ENCODE results near the gene ID3.

The ID3 gene

DNA sequence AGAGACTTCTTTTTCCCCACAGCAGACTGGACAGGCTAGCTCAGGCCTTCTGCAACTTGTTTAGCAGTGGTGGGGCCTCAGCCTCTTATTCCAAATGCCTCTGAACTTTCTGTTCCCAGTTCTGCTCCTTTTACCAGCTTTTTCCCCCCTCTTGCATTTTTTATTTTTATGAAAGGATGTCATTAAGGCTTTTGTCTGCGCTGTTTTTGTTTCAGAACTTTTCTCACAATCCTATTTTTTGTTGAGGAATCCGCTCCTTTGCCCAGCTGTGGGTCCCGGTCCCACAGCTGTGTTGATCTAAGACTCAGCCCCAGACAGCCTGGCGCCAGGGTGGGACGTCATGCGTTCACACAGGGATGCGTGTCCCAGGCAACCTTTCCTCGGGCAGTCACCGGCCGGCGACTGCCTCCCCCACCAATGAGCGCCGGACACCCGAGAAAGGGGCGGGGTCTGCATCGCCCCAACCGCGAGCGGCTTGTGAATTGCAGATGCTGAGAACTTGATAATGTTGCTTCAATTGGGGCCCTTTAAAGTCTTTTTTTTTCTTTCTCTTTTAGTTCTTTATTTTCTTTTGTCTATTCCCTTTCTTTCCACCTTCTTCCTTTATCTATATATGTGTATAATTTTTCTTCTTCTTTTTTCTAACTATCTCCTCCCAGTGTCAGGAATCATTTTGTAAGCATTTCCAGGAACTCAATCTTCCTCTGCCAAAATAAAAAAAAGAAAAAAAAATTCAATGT is 3.0 kb upstream of the ID3 start:
- peaks cover 66% of the 10 kb centered on the region for H3K4me1 Mint-ChIP-seq
- no peak for DNase-seq

DNA sequence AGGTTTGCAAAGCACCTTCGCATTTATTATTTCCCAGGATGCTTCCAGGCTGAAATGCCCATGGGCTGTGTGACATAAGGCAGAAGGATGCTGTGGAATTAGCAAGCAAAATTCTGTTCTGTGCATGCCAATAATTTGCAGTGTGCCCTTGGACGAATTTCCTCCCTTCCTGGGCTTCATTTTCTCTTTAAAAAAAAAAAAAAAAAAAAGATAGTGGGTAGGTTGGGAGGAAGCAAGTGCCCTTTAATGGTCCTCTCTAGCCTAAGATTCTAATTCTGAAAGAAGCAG is 2.5 kb upstream of the ID3 start:
- H3K27me3 Mint-ChIP-seq: peaks cover 10% of the 10 kb centered on the region
- H3K4me1 Mint-ChIP-seq: peaks cover 66% of the 10 kb centered on the region
- H3K4me3 Mint-ChIP-seq: no peak overlapping the region
- ATAC-seq (no peak), DNase-seq (no peak)
- no peaks in the 10 kb centered on the region for H3K9me3 Mint-ChIP-seq
- H3K27ac Mint-ChIP-seq: no peak overlapping the region

More for the DNA sequence above, 3.0 kb upstream of the ID3 start:
- H3K9me3 Mint-ChIP-seq: no peaks in the 10 kb centered on the region
- peak overlapping the region; percentile 49 to 58 for H3K4me3 Mint-ChIP-seq
- H3K27ac Mint-ChIP-seq: no peak overlapping the region
- no peak for ATAC-seq
- H3K27me3 Mint-ChIP-seq: peaks cover 10% of the 10 kb centered on the region

- H3K9me3 Mint-ChIP-seq: no peaks in the 10 kb centered on the region
- H3K4me1 Mint-ChIP-seq: peaks cover 67% of the 10 kb centered on the region
- H3K27me3 Mint-ChIP-seq: peaks cover 10% of the 10 kb centered on the region
- no peak overlapping the region for H3K4me3 Mint-ChIP-seq
- H3K27ac Mint-ChIP-seq: no peak overlapping the region
- no peak for DNase-seq
- no peak for ATAC-seq
These were observed 1.9 kb upstream of the ID3 start for GRCh38 chr1:23561076-23561812.

DNA sequence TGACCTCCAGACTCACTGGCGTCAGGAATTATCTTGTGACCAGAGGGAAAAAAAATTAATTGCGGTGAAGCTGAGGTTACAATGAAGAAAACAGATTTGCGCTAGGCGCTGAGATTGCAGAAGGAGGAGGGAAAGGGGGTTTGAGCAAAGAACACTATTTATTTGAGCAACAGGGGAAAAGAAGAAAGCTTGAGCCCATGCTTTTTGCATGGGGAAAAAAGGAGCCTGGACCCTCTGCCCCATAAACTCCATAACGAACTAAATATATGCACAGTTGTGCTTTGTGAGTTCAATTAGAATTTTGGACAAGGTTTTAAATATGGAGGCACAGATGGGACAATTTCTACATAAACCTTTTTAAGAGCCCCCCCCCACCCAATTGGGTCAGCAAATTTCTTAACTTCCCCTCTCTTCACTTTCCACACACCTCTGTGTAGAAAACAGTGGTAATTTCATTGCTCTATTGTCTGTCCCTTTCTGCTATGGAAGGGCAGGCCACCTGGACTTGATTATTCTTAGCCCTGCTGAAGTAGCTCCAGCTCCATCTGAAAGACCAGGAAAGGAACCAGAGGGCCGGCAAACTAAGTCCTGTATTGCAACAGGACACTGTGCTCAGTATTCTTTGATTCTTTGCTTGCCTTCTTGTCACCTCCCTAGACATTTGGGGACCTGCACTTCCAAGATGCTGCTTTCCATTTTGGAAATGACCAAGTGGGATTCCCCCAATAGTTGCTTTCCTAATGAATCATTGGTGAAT is 862 bp upstream of the ID3 start:
- no peaks in the 10 kb centered on the region for H3K9me3 Mint-ChIP-seq
- DNase-seq (no peak), ATAC-seq (no peak)
- H3K27ac Mint-ChIP-seq: no peak overlapping the region
- H3K4me1 Mint-ChIP-seq: peaks cover 74% of the 10 kb centered on the region
- peaks cover 10% of the 10 kb centered on the region for H3K27me3 Mint-ChIP-seq
- H3K4me3 Mint-ChIP-seq: peak overlapping the region; percentile 95 to 97

- H3K4me3 Mint-ChIP-seq: peak overlapping the region; percentile 95 to 97
- no peak for DNase-seq
These were observed 497 bp downstream of the ID3 start for GRCh38 chr1:23558872-23559135.

DNA sequence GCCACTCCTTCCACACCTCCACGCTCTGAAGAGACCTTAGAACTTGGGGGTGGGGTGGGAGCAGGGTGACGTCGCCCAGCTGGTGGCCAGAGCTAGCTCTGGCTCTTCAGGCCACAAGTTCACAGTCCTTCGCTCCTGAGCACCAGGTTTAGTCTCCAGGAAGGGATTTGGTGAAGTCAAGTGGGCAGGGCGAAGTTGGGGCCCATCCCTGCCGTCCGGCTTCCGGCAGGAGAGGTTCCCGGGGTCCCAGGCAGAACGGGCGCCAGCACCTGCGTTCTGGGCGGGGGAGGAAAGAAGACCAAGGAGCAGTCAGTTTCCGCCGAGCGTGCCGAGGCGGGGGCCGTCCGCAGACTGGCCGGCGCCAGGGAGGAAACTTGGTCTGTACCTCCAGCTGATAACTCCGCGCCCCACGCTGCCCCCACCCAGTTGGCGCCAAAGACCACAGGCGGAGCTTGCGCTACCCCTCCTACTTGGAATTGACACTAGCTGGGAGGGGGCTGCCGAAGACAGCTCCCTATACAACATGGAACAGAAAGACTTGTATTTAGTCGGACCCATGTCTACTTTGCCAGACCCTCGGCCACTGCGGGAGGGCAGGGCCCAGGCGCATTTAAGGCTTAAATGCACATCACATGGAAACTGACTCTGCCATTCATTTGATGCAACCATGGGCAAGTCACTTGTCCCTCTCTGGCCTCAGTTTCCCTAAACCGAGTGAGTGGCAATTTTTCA is 995 bp downstream of the ID3 start:
- DNase-seq: peak; percentile 42 to 48
- Mint-ChIP-seq H3K4me1 (peaks cover 81% of the 10 kb centered on the region), H3K27me3 (peaks cover 10% of the 10 kb centered on the region), H3K27ac (peak overlapping the region; percentile 93 to 95), H3K4me3 (peak overlapping the region; percentile 95 to 97), H3K9me3 (no peaks in the 10 kb centered on the region)
- ATAC-seq: no peak

More at GRCh38 chr1:23558872-23559135, 497 bp downstream of the ID3 start:
- peaks cover 10% of the 10 kb centered on the region for H3K27me3 Mint-ChIP-seq
- peak overlapping the region; percentile 93 to 95 for H3K27ac Mint-ChIP-seq
- no peaks in the 10 kb centered on the region for H3K9me3 Mint-ChIP-seq
- no peak for ATAC-seq
- H3K4me1 Mint-ChIP-seq: peaks cover 81% of the 10 kb centered on the region

DNA sequence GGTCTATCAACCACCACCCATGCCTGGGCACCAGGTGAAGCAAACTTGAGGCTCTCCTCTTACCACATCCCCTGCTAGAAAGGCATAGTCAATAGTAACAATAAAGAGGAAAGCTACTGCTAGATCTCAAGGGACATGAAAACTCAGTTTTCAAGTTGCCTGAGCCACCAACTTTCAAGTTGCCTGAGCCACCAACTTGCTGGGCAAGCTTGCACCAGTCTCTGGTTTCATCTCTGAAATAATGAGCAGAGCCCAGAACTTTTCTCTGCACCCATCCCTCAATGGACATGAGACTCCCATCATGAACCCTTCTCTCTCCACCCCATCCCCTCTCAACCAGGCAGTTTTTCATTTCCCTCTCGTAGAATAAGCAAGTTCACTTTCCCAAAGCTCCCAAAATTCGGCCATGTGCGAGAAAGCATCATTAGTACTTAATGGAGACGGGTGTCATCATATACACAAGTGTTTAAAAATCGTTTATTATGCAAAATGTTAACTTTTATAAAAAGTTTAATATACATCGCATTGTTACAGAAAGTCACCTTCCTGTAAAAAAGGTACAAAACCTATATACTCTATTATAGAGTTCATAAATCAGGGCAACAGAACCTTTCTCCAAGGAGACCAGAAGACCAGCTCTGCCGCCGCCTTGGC is 1.7 kb downstream of the ID3 start:
- Mint-ChIP-seq H3K27ac (peak overlapping the region; percentile 93 to 95), H3K27me3 (peaks cover 10% of the 10 kb centered on the region), H3K9me3 (no peaks in the 10 kb centered on the region), H3K4me1 (peaks cover 75% of the 10 kb centered on the region), H3K4me3 (peak overlapping the region; percentile 95 to 97)
- ATAC-seq (peak; percentile 18), DNase-seq (peak in 1 of 2 donors; percentile 44)

DNA sequence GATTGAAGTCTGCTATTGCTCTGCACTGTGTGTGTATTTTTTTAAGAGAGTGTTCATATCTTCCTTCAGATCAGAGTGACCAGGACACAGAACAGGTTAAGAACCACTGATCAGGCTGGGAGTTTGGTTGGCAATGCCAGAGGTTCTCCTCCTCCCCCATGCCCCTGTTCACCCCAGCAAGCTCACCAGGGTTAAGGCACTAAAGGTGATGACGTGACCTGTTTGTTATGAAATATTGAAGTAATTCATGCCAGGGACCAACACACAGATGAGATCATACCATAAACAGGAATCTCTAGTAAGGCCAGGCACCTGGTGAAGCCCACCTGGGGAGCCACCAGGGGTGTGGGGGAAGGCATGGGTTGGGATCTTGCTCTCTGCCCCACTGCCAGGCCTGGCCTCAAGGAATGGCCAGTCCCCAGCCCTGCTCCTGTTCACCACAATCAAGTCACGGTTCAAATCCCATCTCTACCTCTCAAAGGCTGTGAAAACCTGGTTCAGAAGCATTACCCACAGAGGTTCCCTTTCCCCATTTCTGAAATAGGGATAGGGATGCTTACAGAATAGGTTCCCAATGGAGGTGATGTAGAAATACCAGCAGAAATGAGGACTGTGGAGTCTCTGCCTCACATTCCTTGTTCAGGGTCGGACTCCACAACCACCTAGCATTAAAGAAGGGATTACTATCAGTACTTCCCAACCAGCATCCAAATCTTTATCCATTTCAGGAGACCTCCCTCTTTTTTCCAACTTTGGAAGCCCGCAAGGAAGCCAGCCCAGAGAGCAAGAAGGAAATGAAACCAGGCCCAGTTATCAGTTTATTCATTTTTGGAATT is 2.4 kb downstream of the ID3 start:
- H3K27ac Mint-ChIP-seq: peak overlapping the region; percentile 58 to 81
- H3K9me3 Mint-ChIP-seq: no peaks in the 10 kb centered on the region
- H3K4me1 Mint-ChIP-seq: peaks cover 75% of the 10 kb centered on the region
- ATAC-seq (no peak), DNase-seq (no peak)
- peaks cover 10% of the 10 kb centered on the region for H3K27me3 Mint-ChIP-seq
- peak overlapping the region; percentile 95 to 97 for H3K4me3 Mint-ChIP-seq

GRCh38 chr1:23555986-23556634 is 3.2 kb downstream of the ID3 start:
- H3K27ac Mint-ChIP-seq: peak overlapping the region; percentile 43 to 58
- peak overlapping the region; percentile 87 to 97 for H3K4me3 Mint-ChIP-seq
- H3K9me3 Mint-ChIP-seq: no peaks in the 10 kb centered on the region
- no peak for ATAC-seq
- peaks cover 7% of the 10 kb centered on the region for H3K27me3 Mint-ChIP-seq
- peaks cover 74% of the 10 kb centered on the region for H3K4me1 Mint-ChIP-seq
- no peak for DNase-seq

GRCh38 chr1:23555270-23555985 is 3.9 kb downstream of the ID3 start:
- no peak for DNase-seq
- peak; percentile 20 for ATAC-seq
- peak overlapping the region; percentile 87 to 97 for H3K4me3 Mint-ChIP-seq
- H3K27me3 Mint-ChIP-seq: peaks cover under 1% of the 10 kb centered on the region
- peaks cover 74% of the 10 kb centered on the region for H3K4me1 Mint-ChIP-seq
- H3K9me3 Mint-ChIP-seq: no peaks in the 10 kb centered on the region
- H3K27ac Mint-ChIP-seq: peak overlapping the region; percentile 55 to 87

DNA sequence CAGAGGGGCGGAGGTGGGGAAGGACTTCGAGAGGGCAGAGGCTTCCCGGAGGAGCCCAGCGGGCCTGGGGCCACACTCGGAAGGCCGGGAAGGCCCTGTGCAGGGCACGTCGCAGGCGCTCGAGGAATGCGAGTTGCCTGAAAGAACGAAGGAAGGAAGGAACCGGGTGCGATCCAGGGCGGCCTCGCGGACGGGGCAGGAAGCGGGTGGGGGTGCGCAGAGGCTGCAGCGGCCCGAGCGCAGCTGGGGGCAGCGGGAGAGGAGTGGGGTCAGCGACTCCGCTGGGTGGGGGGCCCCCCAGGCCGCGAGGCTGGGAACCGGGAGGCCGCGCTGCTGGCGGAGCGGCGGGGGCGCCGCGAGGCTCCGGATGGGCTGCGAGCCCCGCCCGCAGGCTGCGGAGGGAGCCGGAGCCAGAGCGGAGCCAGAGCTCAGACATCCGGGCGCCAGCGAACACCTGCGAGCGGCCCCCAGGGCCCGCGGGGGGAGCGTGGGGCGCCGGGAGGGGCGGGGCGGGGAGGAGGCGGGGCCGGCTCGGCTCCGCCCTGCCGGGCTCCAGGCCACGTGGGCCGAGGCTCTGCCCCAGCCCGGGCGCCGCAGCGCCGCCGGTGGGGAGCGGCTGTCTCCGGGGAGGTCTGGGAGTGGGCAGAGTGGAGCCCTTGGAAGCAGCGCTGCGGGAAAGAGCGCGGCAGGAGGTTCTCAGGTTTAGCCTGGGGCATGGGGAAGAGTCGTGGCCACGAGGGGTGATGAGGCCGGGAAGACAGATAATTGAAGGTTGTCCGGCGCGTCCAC is 4.6 kb downstream of the ID3 start:
- peak overlapping the region; percentile 95 to 97 for H3K4me3 Mint-ChIP-seq
- H3K27me3 Mint-ChIP-seq: no peaks in the 10 kb centered on the region
- no peaks in the 10 kb centered on the region for H3K9me3 Mint-ChIP-seq

DNA sequence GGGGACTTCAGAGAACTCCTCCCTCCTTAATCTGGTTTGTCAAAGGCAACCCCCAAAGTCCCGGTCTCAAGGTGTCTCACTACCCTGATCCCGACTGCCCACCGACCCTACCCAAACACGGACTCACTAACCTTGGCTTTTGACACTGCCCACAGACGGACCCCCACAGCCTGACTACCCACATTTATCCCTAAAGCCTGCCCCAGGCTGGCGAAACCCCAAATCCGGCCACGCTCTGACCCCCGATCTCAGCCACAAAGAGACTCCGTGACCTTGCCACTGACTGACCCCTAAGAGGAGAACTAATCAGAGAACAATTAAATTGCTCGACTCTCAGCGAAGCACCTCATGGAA is 5.2 kb downstream of the ID3 start:
- Mint-ChIP-seq H3K4me1 (peaks cover 65% of the 10 kb centered on the region), H3K4me3 (peak overlapping the region; percentile 93 to 95)

More for the DNA sequence above, 4.6 kb downstream of the ID3 start:
- peak; percentile 83 to 84 for DNase-seq
- Mint-ChIP-seq H3K4me1 (peaks cover 67% of the 10 kb centered on the region), H3K27ac (peak overlapping the region; percentile 95 to 97)
- ATAC-seq: peak; percentile 81

More for the DNA sequence above, 5.2 kb downstream of the ID3 start:
- DNase-seq (no peak), ATAC-seq (no peak)
- Mint-ChIP-seq H3K27me3 (no peaks in the 10 kb centered on the region), H3K27ac (peak overlapping the region; percentile 95 to 97), H3K9me3 (no peaks in the 10 kb centered on the region)
